ENCODE data around the gene TSNAXIP1.
"Not testable (repeated sequence)": the region's sequence is repeated elsewhere in the genome, so short reads cannot be mapped to it uniquely, and the experiment has no call there.

TSNAXIP1 gene

DNA sequence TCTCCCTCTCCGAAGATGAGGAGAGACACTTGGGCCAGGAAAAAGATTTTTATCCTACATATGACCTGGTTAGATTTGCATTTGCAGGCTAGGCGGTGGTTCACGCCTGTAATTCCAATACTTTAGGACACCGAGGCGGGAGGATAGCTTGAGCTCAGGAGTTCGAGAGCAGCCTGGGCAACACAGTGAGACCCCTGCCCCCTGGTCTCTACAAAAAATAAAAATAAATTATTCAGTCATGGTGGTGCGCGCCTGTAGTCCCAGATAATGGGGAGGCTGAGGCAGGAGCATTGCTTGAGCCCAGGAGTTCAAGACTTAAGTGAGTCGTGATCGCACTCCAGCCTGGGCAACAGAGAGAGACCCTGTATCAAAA, 27.5 kb downstream of the TSNAXIP1 start:
- no peak for DNase-seq (ENCODE audit: low read depth)

DNA sequence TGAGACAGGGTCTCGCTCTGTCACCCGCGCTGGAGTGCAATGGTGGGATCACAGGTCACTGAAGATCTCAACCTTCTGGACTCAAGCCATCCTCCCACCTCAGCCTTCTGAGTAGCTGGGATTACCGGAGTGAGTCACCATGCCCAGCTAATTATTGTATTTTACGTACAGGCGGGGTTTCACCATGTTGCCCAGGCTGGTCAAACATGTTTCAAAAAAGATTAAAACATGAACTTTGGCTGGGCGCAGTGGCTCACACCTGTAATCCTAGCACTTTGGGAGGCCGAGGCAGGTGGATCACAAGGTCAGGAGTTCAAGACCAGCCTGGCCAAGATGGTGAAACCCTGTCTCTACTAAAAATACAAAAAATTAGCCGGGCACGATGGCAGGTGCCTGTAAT, 30.5 kb downstream of the TSNAXIP1 start:
- DNase-seq (ENCODE audit: low read depth) = not testable (repeated sequence)

DNA sequence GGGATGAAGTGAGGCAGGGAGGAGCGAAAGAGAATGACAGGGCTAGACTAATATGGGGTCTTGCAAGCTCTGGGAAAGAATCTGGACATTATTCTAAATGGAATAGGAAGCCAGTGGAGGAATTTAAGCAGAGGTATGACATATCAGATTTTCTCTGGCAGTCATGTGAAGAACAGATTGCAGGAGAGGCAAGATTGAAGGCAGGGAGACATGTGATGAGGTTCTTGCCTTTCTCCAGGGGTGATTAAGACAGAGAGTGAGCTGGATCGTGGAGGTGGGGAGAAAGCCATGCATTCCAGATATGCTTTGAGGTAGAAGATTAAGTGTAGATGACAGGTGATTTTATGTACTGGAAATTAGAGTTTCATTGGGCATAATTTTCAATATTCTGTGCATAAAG, 31.1 kb downstream of the TSNAXIP1 start:
- DNase-seq (ENCODE audit: low read depth) = no peak

DNA sequence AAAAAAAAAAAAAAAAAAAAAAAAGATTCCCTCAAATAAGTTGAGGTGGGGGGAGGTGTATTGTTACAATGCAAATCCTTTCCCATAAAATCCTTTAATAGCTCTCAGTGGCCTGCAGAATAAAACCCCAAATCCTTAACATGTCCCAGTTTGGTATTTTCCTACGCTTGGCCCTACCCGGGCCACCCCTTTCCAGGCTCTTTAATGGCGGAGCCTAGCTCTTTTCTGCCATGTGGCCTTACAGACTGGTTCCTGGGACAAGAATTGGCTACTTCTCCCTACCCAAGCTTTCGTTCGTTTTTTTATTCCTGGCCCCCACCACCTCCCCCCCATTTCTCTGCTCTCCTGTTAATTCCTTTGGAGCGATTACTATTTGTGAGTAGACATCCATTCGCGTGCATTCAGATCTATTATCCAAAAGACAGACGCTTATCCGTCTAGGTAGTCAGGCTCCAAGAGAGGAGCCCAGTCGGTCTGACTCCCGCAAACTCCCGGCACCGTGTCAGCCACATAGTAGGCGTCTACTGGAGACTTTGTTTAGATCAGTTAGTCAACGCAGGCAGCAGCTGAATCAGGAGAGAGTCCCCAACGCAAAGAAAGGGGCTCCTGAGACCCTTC, 34.6 kb downstream of the TSNAXIP1 start:
- DNase-seq (ENCODE audit: low read depth) = no peak

DNA sequence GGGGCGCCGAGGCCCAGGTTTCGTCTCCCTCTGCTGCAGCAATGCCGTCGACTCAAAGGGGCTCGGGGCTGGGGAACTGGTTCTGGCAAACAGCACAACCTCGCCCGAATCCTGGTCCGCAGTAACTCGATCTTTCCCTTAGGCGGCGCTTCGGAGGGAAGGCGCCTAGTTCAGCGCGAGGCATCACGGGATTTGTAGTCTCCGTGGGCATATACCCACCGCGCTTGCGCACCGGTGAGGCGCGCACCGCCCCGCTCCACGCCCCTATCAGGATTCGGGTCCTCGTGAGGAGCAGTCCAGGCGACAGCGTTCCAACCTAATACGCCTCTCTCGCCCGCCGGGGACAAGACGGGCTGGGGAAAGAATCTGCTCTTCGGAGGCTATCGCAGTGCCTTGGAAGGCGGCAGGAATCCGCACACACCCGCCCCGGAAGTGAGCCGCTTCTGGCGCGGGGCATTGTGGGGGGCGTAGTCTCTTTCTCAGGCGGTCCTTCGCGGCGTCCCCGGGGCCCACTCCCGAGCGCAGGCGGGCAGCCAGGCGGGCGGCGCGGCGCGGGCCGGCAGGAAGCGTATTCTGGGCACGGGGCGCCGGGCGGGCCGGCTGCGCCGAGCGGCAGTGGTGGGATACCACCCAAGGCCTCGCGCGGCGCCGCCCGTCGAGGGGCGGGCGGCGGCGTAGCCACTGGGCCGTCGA, 35.3 kb downstream of the TSNAXIP1 start, which contains the start of gene THAP11:
TSS of gene THAP11 (plus strand) at position 505 of the 693 bp plus-strand sequence. CDS start 235 bp downstream, outside the sequence.
- DNase-seq (ENCODE audit: low read depth) = peak; percentile 91

DNA sequence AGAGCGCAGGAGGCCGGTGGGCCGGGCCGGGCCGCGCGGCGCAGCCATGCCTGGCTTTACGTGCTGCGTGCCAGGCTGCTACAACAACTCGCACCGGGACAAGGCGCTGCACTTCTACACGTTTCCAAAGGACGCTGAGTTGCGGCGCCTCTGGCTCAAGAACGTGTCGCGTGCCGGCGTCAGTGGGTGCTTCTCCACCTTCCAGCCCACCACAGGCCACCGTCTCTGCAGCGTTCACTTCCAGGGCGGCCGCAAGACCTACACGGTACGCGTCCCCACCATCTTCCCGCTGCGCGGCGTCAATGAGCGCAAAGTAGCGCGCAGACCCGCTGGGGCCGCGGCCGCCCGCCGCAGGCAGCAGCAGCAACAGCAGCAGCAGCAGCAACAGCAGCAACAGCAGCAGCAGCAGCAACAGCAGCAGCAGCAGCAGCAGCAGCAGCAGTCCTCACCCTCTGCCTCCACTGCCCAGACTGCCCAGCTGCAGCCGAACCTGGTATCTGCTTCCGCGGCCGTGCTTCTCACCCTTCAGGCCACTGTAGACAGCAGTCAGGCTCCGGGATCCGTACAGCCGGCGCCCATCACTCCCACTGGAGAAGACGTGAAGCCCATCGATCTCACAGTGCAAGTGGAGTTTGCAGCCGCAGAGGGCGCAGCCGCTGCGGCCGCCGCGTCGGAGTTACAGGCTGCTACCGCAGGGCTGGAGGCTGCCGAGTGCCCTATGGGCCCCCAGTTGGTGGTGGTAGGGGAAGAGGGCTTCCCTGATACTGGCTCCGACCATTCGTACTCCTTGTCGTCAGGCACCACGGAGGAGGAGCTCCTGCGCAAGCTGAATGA, 36.0 kb downstream of the TSNAXIP1 start:
- DNase-seq (ENCODE audit: low read depth) = no peak

DNA sequence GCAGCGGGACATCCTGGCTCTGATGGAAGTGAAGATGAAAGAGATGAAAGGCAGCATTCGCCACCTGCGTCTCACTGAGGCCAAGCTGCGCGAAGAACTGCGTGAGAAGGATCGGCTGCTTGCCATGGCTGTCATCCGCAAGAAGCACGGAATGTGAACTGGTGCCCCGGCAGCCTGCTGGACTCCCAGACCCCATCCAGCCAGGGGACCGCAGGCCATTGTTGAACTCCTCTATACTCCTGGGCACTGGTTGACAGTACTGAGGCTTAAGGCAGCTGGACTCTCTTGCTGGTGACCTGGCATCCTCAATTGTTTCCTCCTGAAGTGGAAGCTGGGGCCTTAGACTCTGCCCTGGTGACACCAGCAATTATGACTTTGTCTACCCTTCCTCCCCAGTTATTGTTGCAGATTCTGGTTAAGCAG, 36.7 kb downstream of the TSNAXIP1 start:
- DNase-seq (ENCODE audit: low read depth) = no peak

DNA sequence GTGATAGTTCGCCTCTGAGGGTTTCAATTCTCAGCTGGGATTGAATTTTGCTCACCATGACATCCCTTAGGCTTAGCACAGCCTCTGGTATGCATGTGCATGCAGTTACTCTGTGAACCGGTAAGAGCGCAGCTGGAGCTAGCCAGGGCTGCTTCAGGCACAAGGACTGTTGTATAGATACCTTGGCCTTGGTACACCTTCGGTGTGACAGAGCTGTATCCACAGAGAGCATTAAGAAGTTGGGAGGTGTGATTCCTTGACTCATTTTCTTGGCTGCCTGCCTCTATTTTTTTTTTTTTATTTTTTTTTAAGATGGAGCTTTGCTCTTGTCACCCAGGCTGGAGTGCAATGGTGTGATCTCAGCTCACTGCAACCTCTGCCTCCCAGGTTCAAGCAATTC, 37.8 kb downstream of the TSNAXIP1 start:
- DNase-seq (ENCODE audit: low read depth) = no peak

DNA sequence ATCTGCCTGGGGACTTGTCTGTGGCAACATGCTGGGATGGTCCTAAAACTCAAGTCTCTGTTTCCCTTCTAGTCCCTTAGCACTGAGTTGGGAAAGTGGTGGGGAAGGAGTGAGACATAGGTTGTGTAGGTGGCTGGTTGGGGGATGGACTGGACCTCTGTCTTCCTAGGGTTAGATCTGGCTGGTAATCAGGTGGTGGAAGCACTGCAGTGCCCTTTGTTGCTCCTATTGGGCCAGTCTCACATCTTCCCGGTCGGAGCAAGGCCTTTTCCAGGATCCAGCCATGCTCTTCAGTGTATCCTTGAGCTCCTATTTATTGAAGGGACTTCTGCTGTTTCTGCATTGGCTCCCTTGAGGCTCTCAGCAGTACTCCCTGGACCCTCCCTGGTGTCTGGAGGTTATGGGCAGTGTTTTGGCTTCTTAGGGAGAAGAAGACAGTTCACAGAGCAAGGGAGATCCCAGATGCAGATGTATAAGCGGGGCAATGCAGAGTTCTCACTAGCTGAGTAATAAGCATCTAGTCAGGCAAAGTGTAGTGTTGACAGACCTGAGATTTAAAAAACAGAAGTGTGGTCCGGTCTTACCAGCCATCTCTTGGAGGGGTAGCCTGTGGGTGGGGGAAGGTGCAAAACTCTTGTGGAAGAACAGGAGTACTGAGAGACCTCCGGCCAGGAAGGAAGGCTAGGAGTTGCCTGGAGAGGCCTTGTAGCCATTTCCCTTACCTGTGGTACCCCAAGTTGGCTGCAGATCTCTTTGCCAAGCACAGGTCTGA, 38.8 kb downstream of the TSNAXIP1 start:
- DNase-seq (ENCODE audit: low read depth) = no peak

DNA sequence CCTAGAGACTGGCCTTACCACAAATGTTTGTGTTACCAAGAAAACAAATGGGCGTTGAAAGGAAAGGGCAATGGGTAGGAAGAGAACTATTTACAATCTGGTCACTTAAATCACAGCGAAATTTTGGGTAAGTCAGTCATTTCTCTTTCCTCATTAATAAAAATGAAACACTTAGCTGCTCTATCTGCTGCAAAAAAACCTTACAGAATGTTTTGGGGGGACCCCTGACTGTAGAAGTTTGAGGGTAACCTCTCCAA, 39.3 kb downstream of the TSNAXIP1 start:
- DNase-seq (ENCODE audit: low read depth) = no peak

DNA sequence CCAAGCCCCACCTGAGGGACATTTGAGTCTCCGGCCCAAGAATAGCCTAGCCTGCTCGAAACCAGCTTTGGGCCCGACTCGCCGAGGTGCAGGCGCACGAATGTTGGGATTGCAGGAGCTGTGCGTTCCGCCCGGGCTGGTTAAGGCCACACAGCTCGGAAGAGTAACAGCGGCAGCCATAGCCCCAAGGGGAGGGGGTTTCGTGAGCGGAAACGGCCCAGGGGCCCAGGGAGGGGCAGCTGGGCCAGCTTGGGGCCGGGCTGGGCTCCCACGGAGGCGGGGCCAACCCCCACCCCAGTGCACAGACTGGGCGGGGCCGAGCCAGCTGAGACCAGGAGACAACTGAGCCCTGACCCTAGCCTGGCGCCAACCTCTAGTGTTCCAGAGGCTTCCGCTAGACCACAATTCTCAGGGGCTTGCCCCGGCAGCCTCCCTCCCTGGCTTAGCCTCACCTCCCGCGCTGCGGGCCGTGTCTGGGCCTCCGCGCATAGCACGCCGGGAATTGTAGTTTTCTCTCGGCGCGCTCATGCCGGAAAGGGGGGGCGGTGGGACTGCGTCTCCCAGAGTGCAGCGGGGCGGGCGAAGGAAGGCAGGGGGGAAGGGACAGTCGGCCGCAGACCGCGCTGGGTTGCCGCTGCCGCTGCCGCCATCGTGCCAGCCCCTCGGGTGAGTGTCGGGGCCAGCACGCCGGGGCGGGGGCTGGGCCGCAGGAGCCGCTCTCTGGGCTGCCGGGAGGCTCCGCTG, 39.8 kb downstream of the TSNAXIP1 start, which contains the start of gene NUTF2:
TSS of gene NUTF2 (plus strand) at position 614 of the 744 bp plus-strand sequence. CDS start 18,198 bp downstream, outside the sequence.
- peak; percentile 93 for DNase-seq (ENCODE audit: low read depth)

DNA sequence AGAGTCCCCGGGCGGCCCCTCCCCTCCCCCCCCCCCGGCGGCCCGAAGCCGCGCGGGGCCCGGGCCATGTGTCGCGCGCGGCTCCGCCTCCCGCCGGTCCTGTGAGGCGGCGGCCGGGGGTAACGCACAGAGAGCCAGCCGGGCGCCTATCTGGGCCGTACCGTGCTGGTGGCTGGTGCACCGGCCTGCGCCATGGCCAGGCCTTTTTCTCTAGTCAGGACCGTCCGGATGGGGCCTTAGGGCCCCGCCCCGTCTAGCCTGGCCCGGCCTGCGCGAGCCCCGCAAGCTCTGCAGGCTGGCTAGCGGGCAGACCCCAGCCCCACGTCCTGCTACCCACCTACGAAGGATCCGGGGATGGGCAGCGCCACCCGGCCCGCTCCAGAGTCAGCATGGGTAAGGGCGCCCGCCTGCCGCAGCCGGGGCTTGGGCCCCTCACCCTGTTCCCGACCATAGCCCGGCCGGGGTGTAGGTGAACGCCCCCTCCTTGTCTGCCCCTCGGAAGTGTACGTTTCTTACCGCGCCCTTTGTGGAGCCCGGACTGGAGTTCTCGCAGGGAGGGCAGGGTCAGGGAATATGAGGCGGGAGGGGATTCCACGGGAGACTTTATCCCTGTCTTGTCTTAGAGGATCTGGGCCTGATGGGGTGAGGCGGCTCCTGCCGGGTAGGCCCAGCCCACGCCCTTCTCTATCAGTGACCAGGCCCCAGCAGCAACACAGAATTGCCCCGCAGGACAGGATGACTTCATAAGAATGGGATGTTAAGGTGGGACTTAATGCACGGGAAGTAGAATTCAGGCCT, 40.6 kb downstream of the TSNAXIP1 start, which contains the start of gene CENPT:
TSS of gene CENPT (minus strand) at position 630 of the 798 bp plus-strand sequence. CDS start 13,834 bp downstream, outside the sequence.
- DNase-seq (ENCODE audit: low read depth) = no peak

DNA sequence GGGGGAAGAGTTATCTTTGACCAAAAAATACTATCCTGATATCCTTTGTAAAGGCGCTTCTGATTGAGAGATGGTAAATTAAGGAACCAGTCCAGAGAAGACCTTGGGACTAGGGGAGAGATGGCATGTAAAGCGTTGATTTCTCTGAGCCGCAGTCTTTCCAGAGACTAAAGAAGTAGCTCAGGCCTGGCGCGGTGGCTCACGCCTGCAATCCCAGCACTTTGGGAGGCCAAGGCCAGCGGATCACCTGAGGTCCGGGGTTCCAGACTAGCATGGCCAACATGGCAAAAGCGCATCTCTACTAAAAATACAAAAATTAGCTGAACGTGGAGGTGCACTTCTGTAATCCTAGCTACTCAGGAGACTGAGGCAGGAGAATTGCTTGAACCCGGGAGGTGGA, 41.4 kb downstream of the TSNAXIP1 start:
- DNase-seq (ENCODE audit: low read depth) = no peak

DNA sequence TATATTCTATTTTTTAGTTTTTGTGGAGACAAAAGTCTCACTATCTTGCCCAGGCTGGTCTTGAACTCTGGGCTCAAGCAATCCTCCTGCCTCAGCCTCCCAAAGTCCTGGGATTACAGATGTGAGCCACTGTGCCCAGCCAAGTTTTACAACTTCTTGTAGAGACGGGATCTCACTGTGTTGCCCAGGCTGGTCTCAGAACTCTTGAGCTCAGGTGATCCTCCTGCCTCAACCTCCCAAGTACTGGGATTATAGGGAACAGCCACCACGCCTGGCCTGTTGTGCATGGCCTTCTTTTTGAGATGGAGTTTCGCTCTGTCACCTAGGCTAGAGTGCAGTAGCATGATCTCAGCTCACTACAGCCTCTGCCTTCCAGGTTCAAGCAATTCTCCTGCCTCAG, 47.0 kb downstream of the TSNAXIP1 start:
- no peak for DNase-seq (ENCODE audit: low read depth)

DNA sequence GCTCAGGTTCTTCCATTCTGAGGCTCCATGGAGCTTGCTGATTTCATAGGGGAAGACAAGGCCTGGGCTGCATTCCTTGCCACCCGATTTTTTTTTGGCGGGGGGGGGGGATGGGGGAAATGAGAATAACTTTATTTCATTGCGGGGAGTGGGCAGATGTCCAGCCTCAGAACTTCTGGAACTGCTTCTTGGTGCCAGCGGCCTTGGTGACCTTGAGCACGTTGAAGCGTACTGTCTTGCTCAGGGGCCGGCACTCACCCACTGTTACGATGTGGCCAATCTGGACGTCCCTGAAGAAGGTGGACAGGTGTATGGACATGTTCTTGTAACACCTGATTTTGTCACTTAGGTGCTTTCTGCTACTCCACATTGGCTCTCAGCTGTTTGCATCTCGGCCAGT, 49.1 kb downstream of the TSNAXIP1 start:
- DNase-seq (ENCODE audit: low read depth) = no peak

DNA sequence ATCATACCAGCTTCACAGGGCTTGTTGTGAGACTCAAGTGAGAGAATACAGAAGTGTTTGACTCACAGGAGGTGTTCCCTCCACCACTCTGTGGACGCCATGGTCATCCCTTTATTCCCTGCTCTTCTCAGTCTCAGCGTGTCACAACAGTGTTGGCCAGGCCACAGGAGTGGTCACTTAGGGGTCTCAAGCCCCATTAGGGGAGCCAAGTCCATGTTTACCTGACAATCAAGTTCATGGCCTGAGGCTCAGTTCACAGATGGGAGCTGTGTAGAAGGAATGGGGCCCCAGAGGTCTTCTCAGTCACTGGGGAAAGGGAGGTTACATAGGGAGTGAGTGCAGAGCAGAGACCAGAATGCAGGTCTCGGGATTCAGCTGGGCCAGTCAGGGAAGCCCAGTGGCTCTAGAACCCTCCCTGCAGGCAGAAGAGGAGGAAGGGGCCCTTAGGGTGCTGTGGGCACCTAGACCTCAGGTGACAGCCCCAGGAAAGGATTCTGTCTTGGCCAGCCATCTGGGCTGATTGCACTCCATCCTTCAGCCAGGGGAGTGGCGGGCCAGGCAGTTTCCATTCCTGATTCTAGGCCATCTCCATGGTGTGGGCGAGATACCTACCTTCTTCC, 50.3 kb downstream of the TSNAXIP1 start:
- no peak for DNase-seq (ENCODE audit: low read depth)

DNA sequence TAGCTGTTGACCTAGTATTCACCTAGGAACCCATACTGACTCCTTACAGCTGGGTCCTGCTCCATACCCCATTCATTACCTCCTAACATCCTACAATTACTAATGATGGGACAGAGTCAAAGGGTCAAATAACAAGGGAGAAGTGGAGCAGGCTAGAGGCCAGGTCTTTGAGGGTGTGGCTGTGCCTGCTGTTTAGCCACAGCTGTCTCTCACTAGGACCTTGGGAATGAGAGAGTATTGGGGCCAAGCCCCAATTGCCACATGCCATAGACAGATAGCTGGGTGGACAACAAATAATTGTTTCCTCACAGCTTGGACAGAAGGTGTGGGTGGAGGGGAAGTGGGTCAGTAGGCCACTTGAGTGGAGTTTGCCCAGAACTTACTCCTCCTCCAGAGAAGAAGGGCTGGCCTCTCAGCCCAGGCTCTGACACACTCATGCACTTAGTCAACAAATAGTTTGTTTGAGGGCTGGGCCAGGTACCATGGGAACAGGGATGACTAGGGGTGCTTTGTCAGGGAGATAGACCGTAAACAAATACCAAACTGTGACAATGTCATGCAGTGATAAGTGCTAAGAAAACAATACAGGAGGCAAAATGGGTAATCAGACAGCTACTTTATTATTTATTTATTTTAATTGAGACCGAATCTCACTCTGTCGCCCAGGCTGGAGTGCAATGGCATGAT, 51.0 kb downstream of the TSNAXIP1 start:
- DNase-seq (ENCODE audit: low read depth) = no peak

DNA sequence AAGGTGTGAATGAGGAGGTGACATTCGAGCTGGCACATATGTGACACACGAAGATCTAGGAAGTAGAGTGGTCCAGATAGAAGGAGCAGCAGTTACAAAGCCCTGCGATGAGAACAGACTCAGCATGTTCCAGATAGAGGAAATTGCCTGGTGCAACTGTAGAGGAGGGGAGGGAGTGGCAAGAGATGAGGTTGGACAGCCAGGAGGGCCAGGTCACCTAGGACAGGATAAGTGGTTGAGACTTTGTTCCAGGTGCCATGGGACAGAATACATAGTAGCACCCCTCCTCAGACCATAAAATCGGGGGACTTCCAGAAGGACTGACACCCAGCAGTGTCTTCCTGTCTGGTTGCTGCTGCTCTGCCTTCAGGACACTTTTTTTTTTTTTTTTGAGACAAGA, 51.8 kb downstream of the TSNAXIP1 start:
- DNase-seq (ENCODE audit: low read depth) = no peak

DNA sequence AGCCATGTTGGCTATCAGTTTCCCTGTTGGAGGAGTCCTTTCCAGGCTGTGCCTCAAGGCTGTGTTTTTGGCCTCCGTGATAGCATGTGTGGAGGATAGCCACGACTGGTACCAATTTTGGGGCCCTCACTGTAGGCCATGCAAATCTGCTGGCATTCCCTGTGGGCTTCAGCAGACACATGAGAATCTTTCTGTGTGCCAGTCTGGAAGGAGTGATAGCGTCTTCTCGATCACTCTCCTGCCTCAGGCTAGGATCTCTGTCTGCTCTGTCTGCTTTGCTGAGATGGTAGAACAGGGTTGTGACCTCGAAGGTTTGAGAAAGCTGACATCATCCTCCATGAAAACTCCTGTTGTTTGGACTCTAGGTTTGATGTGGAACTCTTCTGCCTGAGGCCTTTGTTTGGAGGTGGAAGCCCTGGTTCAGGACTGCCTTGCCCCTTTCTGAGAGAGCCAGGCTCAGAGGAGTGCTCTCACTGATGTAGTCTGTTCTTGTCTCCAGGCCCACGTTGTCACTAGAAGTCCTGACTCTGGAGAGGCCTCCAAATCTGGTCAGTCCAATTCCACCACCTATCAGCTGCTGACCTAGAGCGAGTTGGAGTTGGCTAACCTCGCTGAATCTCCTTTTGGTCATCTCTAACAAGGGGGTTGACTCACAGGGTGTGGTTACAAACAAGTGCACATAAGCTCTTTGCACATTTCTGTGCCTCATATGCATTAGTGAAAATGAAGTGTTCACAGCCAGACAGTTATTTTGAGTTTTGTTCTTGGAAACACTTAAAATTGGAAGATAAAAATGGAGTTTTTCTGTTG, 54.1 kb downstream of the TSNAXIP1 start:
- no peak for DNase-seq (ENCODE audit: low read depth)

Data from stimulated activated CD8-positive, alpha-beta memory T cell treated with anti-CD3 and anti-CD28 coated beads, Interleukin-15, amount 100 ng/mL, for 1 hour (primary cell).